GM20431 (cell line): Measurements from ENCODE around the gene SPRING1.
"Not testable (repeated sequence)": the region's sequence is repeated elsewhere in the genome, so short reads cannot be mapped to it uniquely, and the experiment has no call there.

ENCODE experiments used
- in situ Hi-C: fragments of 300-500 bp; cut with MseI, MboI; formaldehyde crosslinking; loops from one replicate; pipeline ENCODE4 v1.15.0; 2020; ENCODE audit warnings: low sequenced_read_pairs; ENCODE audit not compliant: unreplicated experiment

SPRING1 gene

GRCh38 chr12:116737774-116738657, at the start of gene SPRING1, which contains the start of gene RNFT2:
SPRING1 (minus strand) TSS chr12:116738069; CDS start chr12:116737900, 169 bp downstream.
RNFT2 (plus strand) TSS chr12:116738315; CDS start chr12:116740498, 2,183 bp downstream.
- in situ Hi-C loops = no loop called here

GRCh38 chr12:116784238-116784612, 46.4 kb upstream of the SPRING1 start:
- in situ Hi-C loops = no loop called here

GRCh38 chr12:116783525-116784237, 45.8 kb upstream of the SPRING1 start:
- in situ Hi-C loops = no loop called here

GRCh38 chr12:116780942-116781341, 43.1 kb upstream of the SPRING1 start:
- in situ Hi-C loops = no loop called here

GRCh38 chr12:116779597-116779996, 41.7 kb upstream of the SPRING1 start:
- in situ Hi-C loops = no loop called here

GRCh38 chr12:116777245-116777644, 39.4 kb upstream of the SPRING1 start:
- in situ Hi-C loops = no loop called here

GRCh38 chr12:116774020-116774419, 36.2 kb upstream of the SPRING1 start:
- in situ Hi-C loops = no loop called here

GRCh38 chr12:116773276-116773731, 35.4 kb upstream of the SPRING1 start:
- in situ Hi-C loops = no loop called here

- in situ Hi-C loops = no loop called here
These were observed 33.8 kb upstream of the SPRING1 start for GRCh38 chr12:116771651-116772050.

- in situ Hi-C loops = no loop called here
These were observed 28.9 kb upstream of the SPRING1 start for GRCh38 chr12:116766746-116767145.

- in situ Hi-C loops = no loop called here
These were observed 28.4 kb upstream of the SPRING1 start for GRCh38 chr12:116766285-116766684.

GRCh38 chr12:116765271-116765670, 27.4 kb upstream of the SPRING1 start:
- in situ Hi-C loops = no loop called here

- in situ Hi-C loops = no loop called here
These were observed 23.6 kb upstream of the SPRING1 start for GRCh38 chr12:116761499-116761898.

- in situ Hi-C loops = no loop called here
These were observed 22.8 kb upstream of the SPRING1 start for GRCh38 chr12:116760622-116761020.

GRCh38 chr12:116759783-116760621, 22.1 kb upstream of the SPRING1 start:
- in situ Hi-C loops = no loop called here

GRCh38 chr12:116754783-116755182, 16.9 kb upstream of the SPRING1 start:
- in situ Hi-C loops = not testable (repeated sequence)

GRCh38 chr12:116754097-116754496, 16.2 kb upstream of the SPRING1 start:
- in situ Hi-C loops = not testable (repeated sequence)

- in situ Hi-C loops = no loop called here
These were observed 12.4 kb upstream of the SPRING1 start for GRCh38 chr12:116750298-116750697.

GRCh38 chr12:116749884-116750283, 12.0 kb upstream of the SPRING1 start:
- in situ Hi-C loops = no loop called here

- in situ Hi-C loops = no loop called here
These were observed 7.7 kb upstream of the SPRING1 start for GRCh38 chr12:116745554-116745953.
